ENCODE results near the gene CSTA.

- no peak for TF ChIP-seq CTCF (IDR thresholded peaks at IDR 0.05 in 8 of 11, conservative IDR thresholded peaks at IDR 0.05 in 3 of 11)
- TF ChIP-seq POLR2AphosphoS5 (IDR thresholded peaks at IDR 0.05): no peak
- no peak for TF ChIP-seq POLR2A (IDR thresholded peaks at IDR 0.05)
These were observed 28.9 kb downstream of the CSTA start for GRCh38 chr3:122353893-122354401.

All from spleen (tissue), 7 donors.